Cardiac septum (tissue), 1 donor: Measurements from ENCODE around the gene CNTN4. TPM values are rescaled to one million over a fixed set of nuclear protein-coding genes. Genes with fewer than 3 reads are reported as not detected.

Experiments used
- DNase-seq: peaks from one replicate; pipeline ENCODE4 v3.0.0-alpha.2; 2020; ENCODE audit warnings: low spot score
- intact Hi-C: fragments of 100-400 bp; cut with DNase I; formaldehyde crosslinking; loops from one replicate; pipeline ENCODE4 v1.14.0; 2022
- total RNA-seq: library from RNA; stranded (reverse); fragmentation: NEBNext Ultra II Directional; extraction: Animal tissue kit (Norgen Biotek cat#: 25700); gene quantifications from one replicate; pipeline ENCODE4 v1.2.1, GENCODE V29; 2021
- donor health status: DM: no; HTN: no; CAD: no.

CNTN4 gene
- total RNA-seq, 1 donor from 2014 or later = 2.8 TPM

- intact Hi-C loops = no loop called here
- DNase-seq = no peak
Measured at GRCh38 chr3:2362122-2362521, 263.5 kb downstream of the CNTN4 start.

GRCh38 chr3:2363854-2364253, 265.2 kb downstream of the CNTN4 start:
- DNase-seq = no peak
- intact Hi-C loops = no loop called here

DNA sequence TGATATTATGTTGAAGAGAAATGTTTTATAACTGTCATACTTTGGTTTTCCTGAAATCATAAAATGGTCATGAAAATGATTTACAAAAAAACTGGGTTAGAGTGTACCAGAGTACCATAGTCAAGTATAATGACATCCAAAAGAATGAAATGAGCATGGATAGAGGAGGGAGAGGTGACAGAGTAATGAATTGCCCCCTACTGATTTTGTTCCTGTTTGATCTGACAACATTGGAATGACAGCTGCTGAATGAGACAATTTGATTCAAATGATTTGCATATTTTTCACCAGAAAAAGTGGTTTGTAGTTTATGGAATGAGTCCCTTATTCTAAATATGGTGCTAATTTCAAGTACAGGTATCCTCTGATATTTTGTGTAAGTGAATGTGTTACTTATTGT, 271.7 kb downstream of the CNTN4 start:
- no peak for DNase-seq
- intact Hi-C loops = no loop called here

DNA sequence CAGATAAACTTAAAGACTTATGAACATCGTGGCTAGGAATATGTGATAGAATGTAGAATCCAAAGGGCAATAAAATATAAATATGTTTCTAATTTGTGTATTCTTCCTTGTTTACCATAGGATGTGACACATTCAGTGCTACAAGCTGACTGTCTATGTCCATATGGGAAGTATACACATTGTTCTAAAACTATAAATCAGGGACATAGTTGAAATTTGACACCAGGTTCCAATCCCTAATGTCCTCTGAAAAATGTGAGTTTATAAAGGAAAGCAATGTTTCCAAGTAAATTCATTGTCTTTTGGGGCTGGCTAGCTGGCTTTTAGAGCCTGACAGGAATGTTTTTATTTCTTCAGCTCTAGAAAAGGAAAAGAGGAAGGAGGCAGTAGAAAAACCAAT, 273.6 kb downstream of the CNTN4 start:
- intact Hi-C loops = no loop called here
- DNase-seq = no peak

GRCh38 chr3:2375376-2375775, 276.7 kb downstream of the CNTN4 start:
- intact Hi-C loops = no loop called here

GRCh38 chr3:2377281-2377680, 278.6 kb downstream of the CNTN4 start:
- DNase-seq = no peak
- intact Hi-C loops = no loop called here

More at GRCh38 chr3:2375376-2375775, 276.7 kb downstream of the CNTN4 start:
- DNase-seq = no peak

DNA sequence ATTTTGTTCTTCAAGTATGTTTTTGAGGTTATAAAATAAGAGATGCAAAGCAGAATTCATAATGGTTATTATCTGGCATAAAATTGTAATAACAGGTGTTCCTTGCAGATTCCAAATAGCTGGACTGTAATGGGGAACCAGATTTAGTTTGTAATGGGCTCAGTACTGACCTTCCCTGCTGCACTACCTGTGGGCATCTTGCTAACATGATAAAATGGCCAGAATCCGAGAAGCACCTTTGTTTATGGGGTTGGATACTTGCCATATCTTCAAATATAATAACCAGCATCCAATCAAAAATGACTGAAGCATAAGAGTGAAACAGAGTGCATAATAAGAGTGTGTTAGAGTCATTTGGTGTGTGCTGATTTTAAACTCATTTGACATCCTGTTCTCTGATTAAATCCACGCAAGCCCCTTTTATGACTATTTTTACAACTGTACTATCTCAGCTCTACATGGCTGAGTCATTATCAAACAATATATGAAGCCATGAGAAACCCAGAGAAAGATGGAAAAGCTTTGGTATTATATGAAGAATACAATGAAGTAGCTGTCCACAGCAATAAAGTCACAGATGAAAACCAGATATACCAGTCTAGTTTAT, 292.4 kb downstream of the CNTN4 start:
- intact Hi-C loops = no loop called here
- no peak for DNase-seq

- intact Hi-C loops = no loop called here
Measured at GRCh38 chr3:2391896-2392295, 293.2 kb downstream of the CNTN4 start.

DNA sequence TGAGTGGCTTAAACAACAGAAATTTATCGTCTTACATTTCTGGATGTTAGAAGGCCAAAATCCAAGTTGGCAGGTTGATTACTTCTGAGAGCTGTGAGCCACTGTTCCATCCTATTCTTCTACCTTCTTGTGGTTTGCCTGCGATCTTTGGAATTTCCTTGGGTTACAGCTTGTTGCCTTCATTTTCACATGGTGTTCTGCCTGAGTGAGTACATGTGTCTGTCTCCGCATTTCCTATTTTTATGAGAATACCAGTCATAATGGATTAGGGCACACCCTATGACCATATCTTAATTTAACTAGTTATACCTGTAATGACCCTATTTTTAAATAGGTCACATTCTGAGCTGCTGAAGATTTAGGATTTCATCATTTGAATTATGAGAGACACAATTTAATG, 294.3 kb downstream of the CNTN4 start:
- intact Hi-C loops = no loop called here
- DNase-seq = no peak

More at GRCh38 chr3:2391896-2392295, 293.2 kb downstream of the CNTN4 start:
- DNase-seq = no peak

GRCh38 chr3:2415083-2415482, 316.4 kb downstream of the CNTN4 start:
- no peak for DNase-seq
- intact Hi-C loops = no loop called here

GRCh38 chr3:2420919-2421318, 322.3 kb downstream of the CNTN4 start:
- DNase-seq = no peak

GRCh38 chr3:2423143-2423542, 324.5 kb downstream of the CNTN4 start:
- no peak for DNase-seq
- intact Hi-C loops = no loop called here

More at GRCh38 chr3:2420919-2421318, 322.3 kb downstream of the CNTN4 start:
- intact Hi-C loops = no loop called here

- intact Hi-C loops = no loop called here
- no peak for DNase-seq
Measured at GRCh38 chr3:2441558-2441957, 342.9 kb downstream of the CNTN4 start.

DNA sequence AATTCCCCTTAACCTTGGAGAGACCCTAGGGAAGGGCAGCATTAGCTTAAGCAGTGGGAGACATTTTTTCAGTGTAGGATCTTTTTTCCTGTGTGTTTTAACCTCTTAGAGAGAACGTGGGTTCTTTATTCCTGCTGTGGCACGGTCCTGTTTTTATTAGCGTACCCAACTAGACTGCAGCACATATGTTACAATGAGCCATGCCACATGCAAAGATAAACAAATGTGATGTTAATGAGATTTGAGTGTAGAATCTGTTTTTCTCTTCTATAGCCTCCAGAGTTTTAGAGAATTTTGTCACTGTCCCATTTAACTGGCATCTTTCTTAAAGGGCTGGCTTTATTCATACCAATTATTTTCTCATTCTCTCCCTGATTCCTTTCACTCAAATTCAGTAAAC, 347.5 kb downstream of the CNTN4 start:
- DNase-seq = no peak
- intact Hi-C loops = no loop called here

- no peak for DNase-seq
- intact Hi-C loops = loop anchor here (10.0 kb wide), 1 partner anchor 97 kb away; no protein-coding TSS in a partner anchor
Measured at GRCh38 chr3:2452249-2452648, 353.6 kb downstream of the CNTN4 start.

DNA sequence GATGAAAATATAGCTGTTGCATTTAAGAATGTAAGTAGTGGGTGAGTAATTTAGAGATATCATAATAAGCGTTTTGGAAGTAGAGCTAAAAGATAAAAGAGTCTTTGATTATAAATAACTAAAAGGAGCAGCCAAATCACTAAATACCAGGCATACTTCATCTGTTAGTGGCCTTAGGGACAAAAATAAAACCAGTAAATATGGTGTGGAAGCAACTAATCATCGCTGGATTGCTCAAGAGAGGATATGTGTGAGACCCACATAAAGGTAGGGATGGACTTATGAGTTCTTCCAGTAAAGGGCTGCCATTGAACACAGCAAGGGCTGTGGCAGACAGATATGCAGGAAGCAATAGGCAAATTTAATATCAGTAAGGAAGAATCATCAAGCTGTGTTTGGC, 356.2 kb downstream of the CNTN4 start:
- no peak for DNase-seq
- intact Hi-C loops = loop anchor here (10.0 kb wide), 1 partner anchor 100 kb away; no protein-coding TSS in a partner anchor

DNA sequence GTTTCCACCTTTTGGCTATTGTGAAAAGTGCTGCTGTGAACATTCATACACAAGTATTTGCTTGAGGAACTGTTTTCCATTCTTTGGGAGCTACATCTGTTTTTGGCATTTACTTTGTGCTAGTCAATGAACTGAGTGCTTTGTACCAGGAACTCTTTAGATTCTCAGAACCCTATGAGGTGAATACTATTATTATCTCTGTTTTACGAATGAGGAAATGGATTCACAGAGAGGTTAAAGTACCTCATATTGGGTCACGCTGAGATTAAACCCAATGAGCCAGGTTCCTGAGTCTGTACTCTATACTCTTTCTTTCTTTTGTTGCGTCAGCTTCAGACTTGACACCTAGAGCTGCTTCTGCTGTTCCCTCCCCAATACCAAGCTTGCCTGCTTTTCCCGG, 358.1 kb downstream of the CNTN4 start:
- no peak for DNase-seq
- intact Hi-C loops = loop anchor here (10.0 kb wide), 1 partner anchor 102 kb away; no protein-coding TSS in a partner anchor

DNA sequence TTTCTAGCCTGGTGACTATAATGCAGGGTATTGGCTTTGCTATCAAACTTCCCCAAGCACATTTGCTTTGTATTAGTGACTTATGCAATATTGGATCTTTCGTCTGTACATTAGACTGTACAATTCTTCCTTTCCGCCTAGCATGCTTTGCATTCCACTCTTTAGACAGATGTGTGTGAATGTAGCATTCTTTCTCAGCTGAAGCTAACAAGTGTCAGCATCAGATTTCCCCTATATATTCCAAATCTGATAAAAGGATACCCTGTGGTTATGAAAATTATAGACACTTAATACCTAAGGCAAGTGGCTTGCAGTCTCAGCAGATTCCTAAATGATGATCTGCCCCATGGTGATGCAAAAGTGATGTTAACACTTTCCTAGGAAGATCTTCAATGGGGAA, 360.1 kb downstream of the CNTN4 start:
- intact Hi-C loops = loop anchor here (10.0 kb wide), 1 partner anchor 104 kb away; no protein-coding TSS in a partner anchor
- no peak for DNase-seq

DNA sequence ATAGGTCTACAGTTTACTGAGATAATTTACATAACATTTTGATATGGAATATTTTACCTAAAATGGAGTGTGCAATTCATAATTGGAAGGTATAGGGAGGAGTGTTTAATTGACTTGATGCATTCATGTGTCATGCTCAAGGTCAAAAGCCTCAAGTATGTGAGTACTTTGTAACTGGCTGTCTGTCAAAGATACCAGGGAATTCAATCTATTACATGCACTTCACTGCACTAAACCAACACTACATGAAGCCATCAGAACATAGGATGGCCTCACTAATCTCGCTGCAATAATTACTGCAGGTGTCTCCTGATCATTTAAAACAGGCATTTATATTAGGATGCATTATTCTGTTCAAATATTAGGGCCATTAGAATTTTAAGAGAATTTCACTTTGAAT, 367.2 kb downstream of the CNTN4 start:
- intact Hi-C loops = no loop called here
- no peak for DNase-seq

DNA sequence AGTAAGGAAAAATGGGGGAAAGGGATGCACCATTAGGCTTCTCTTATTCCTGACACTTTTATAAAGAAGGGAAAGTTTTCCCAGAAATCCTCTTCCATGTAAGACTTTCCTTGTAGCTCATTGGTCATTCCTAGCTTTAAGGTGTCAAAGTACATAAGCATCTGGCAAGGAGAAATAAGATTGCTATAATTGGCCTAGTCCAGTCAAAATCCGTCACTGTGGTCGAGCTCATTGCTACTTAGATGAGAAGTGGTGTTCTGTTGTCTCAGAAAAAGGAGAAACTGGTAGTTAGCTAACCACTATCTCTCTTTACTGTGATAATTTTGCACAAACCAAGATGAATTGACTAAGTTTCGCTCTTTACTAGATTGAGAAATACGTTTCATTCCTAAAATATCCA, 370.1 kb downstream of the CNTN4 start:
- intact Hi-C loops = no loop called here
- DNase-seq = no peak

DNA sequence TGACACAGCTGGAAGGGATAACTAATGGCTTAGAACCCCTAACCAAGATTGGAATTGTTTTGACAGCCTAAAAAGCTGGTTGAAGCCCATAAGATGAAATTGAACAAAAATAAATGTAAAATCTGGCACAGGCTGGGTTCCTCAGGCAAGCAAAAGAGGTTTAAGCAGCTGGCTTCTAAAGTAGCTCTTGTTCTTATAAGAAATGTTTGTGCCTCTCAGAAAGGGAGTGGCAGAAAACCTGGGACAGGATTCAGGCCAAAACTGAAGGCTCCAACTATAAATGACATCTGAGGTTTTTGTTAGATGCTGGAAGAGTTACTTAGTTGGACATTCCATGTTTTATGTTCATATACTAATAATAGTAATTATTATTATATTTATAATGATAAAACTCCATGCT, 378.3 kb downstream of the CNTN4 start:
- intact Hi-C loops = no loop called here
- no peak for DNase-seq

DNA sequence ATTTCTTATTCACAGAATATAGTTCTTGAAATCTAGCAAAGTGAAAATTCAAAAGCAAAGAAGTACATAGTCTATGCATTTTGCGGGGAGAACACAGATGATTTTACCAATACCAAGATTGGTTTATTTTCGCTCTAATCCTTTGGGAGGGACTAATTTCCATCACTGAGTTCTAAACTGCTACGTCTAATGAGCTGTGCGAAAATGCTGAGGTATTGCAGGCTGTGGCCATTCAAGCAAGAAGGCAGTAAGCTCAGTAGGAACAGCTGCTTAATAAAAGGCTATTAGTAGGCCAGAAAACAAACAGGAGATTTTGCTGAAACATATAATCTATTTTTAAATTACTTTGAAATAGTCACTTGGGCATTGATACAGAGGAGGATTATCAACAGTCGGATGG, 379.0 kb downstream of the CNTN4 start:
- no peak for DNase-seq
- intact Hi-C loops = no loop called here
